ENCODE data around the gene ZC3H8. TPM values are rescaled to one million over a fixed set of nuclear protein-coding genes. Genes with fewer than 3 reads are reported as not detected.

The ZC3H8 gene
- total RNA-seq, 1 experiment from 2014 or later: 5.2 TPM

GRCh38 chr2:112164876-112165275, 90.0 kb downstream of the ZC3H8 start:
- no peak for DNase-seq (ENCODE audit: low read depth)

- no peak for DNase-seq (ENCODE audit: low read depth)
Observed at GRCh38 chr2:112163541-112163981, 91.3 kb downstream of the ZC3H8 start.

- no peak for DNase-seq (ENCODE audit: low read depth)
Observed at GRCh38 chr2:112162956-112163355, 91.9 kb downstream of the ZC3H8 start.

- DNase-seq (ENCODE audit: low read depth): no peak
Observed at GRCh38 chr2:112162341-112162740, 92.5 kb downstream of the ZC3H8 start.

Other genes starting within 250 kb of the ZC3H8 start
- gene TMEM87B, start 199.8 kb downstream of the ZC3H8 start, total RNA-seq (2014; rRNA removed; shearing (Covaris generic)): 21.9 and 27.3 TPM in 2 replicates
- gene FBLN7, start 116.7 kb downstream of the ZC3H8 start, total RNA-seq (2014; rRNA removed; shearing (Covaris generic)): 3.0 and 3.9 TPM in 2 replicates
- gene ZC3H6, start 20.6 kb upstream of the ZC3H8 start, total RNA-seq (2014; rRNA removed; shearing (Covaris generic)): 2.0 and 3.5 TPM in 2 replicates
- gene RGPD8, start 178.6 kb upstream of the ZC3H8 start, total RNA-seq (2014; rRNA removed; shearing (Covaris generic)): 0.49 and 1.4 TPM in 2 replicates
- 25.0 and 34.6 TPM in 2 replicates for gene TTL, start 227.1 kb upstream of the ZC3H8 start, total RNA-seq (2014; rRNA removed; shearing (Covaris generic))

All from M059J (cell line).